ENCODE data around the gene MDP1. TPM values are rescaled to one million over a fixed set of nuclear protein-coding genes. Genes with fewer than 3 reads are reported as not detected.
A peak's percentile ranks its signal among the peaks of the same experiment; 100 is the strongest.

Gene MDP1
- total RNA-seq, 1 donor = 23.2 TPM

DNA sequence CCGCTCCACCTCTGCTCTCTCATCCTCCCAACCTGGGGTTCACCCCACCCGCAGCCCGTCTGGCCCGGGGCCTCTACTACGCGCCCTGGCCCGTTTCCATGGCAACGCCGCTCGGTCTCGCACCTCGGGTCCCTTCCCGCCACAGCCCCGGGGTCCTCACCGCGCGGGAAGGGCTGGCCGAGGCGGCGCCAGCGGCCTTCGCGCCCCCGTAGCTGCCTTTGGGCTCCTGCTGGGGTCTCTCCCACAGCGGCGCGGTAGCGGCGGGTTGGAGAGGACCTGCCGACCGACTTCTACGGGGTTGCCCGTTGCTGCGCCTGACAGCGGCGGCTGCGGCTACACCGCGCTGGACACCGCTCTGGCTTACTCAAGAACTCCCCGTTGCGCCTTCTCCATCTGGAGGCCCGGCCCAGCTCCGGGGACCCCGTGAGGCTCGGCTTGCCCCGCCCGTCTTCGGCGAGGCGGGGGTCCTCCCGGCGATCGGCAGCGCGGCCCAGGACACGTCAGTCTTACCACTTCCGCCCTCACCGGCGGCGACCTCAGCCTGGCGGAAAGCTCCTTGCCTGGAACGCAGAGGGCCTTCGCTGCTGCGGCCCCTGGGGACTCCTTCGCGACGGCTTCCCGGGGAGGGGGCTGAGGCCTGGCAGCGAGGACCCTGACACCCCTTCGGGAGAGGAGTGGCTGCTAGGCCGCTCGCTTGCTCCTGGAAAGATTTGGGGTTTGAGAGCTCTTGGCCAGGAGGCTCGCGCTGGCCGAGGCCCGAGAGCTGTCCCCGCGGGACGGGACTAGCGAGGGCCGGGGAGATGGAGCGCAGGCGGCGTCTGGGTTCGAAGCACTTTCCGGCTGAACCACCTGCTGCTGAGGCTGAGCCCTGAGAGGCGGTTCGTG lies 20.4 kb downstream of the MDP1 start, which contains the start of gene TM9SF1:
TM9SF1 (minus strand) TSS at position 256 of the 885 bp plus-strand sequence. CDS start 422 bp downstream, outside the sequence.
- TF ChIP-seq CTCF (IDR thresholded peaks at IDR 0.05; ENCODE audit: insufficient read depth, low read length) = no peak
- peak; percentile 83 for DNase-seq (ENCODE audit: low read depth)
- H3K4me3 ChIP-seq (ENCODE audit: low read depth, low read length) = peak within 1 kb of the TSS; percentile 91

- TF ChIP-seq CTCF (IDR thresholded peaks at IDR 0.05; ENCODE audit: insufficient read depth, low read length) = no peak
- DNase-seq (ENCODE audit: low read depth) = no peak
Observed at GRCh38 chr14:24194873-24195185, 21.0 kb downstream of the MDP1 start.

GRCh38 chr14:24194186-24194872 lies 21.5 kb downstream of the MDP1 start:
- no peak for DNase-seq (ENCODE audit: low read depth)
- TF ChIP-seq CTCF (IDR thresholded peaks at IDR 0.05; ENCODE audit: insufficient read depth, low read length) = no peak
- H3K4me3 ChIP-seq (ENCODE audit: low read depth, low read length) = peak overlapping the region; percentile 91

More at GRCh38 chr14:24194873-24195185, 21.0 kb downstream of the MDP1 start:
- peak overlapping the region; percentile 91 for H3K4me3 ChIP-seq (ENCODE audit: low read depth, low read length)

- TF ChIP-seq CTCF (IDR thresholded peaks at IDR 0.05; ENCODE audit: insufficient read depth, low read length) = no peak
- DNase-seq (ENCODE audit: low read depth) = no peak
- no peak overlapping the region for H3K4me3 ChIP-seq (ENCODE audit: low read depth, low read length)
Observed at GRCh38 chr14:24192933-24193332, 22.9 kb downstream of the MDP1 start.

DNA sequence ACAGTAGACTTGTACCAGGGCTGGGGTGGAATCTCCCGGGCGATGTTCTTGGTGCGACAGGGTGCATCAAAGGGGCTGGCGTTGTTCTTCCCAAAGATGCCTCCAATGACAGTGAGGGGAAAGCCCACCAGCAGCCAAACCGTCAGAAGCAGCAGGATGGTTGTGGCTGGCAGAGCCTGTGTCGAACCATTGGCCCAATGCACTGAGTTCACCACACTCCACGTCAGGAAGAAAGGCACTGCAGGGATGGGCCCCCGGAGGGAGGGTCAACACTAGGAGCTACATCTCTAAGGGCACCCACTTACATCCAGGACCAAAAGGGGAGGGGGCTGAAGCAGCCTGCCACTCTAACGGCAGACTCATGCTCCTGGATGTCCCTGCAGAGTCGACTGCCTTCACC lies 25.4 kb downstream of the MDP1 start:
- no peak overlapping the region for H3K4me3 ChIP-seq (ENCODE audit: low read depth, low read length)
- DNase-seq (ENCODE audit: low read depth) = no peak
- no peak for TF ChIP-seq CTCF (IDR thresholded peaks at IDR 0.05; ENCODE audit: insufficient read depth, low read length)

DNA sequence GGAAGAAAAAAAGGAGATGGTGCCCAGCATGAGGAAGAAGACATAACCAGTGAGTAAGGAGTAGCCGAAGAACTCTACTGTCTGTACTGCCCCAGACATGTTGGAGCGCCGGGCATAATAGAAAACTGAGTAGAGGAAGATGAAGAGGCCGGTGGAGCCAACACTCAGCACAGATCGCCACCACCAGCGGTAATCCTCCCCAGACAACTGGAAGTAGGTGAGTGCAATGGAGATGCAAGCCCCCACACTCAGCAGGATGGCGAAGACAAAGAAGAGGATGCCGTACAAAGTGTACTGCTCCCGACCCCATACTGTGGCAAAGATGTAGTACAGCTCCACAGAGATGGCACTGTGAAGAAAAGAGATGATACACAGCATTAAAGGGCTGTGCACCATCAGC lies 26.4 kb downstream of the MDP1 start:
- DNase-seq (ENCODE audit: low read depth) = no peak
- H3K4me3 ChIP-seq (ENCODE audit: low read depth, low read length) = no peak overlapping the region
- TF ChIP-seq CTCF (IDR thresholded peaks at IDR 0.05; ENCODE audit: insufficient read depth, low read length) = no peak
